Cerebellar nuclear complex (tissue), 1 donor: ENCODE results near the gene FRMD4A.
"Not testable (repeated sequence)": the region's sequence is repeated elsewhere in the genome, so short reads cannot be mapped to it uniquely, and the experiment has no call there.

Experiments used
- DNase-seq, 2 experiments: peaks; one replicate each; lab custom pipeline; 2025; lab: John Stamatoyannopoulos, UW

Gene FRMD4A

DNA sequence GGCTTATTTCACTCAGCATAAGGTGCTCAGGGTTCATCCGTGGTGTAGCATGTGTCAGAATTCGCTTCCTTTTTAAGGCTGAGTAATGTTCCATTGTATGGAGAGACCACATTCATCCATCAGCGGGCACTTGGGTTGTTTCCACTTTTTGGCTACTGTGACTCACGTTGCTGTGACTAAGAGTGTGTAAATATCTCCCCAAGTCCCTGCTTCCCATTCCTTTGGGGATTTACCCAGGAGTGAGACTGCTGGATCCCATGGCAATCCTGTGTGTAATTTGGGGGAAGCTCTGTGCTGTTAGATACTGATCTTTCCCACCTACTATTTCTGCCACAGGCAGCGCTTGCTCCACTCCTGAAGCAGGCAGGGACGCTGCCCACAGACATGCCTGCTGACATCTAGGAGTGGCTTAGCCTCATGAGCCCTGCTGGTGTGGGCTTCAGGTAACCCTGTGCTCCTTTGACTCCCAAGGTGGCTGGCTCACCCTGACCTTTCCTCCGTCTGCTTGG lies 346.0 kb downstream of the FRMD4A start:
- DNase-seq, result no peak

DNA sequence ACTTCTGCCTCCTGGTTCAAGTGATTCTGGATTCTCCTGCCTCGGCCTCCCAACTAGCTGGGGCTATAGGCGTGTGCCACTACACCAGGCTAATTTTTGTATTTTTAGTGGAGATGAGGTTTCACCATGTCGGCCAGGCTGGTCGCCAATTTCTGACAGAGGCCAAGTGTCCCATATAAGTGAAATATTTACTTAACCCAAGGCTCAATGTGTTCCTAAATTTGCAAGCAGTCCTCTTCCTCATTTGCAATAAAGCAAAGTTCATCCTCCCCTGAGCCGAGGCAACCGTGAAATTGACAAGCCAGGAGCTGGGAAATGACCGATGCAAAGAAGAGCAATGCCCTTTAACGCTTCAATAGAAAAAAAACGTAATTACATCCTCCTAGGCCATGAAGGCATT lies 347.7 kb downstream of the FRMD4A start:
- no peak for DNase-seq

DNA sequence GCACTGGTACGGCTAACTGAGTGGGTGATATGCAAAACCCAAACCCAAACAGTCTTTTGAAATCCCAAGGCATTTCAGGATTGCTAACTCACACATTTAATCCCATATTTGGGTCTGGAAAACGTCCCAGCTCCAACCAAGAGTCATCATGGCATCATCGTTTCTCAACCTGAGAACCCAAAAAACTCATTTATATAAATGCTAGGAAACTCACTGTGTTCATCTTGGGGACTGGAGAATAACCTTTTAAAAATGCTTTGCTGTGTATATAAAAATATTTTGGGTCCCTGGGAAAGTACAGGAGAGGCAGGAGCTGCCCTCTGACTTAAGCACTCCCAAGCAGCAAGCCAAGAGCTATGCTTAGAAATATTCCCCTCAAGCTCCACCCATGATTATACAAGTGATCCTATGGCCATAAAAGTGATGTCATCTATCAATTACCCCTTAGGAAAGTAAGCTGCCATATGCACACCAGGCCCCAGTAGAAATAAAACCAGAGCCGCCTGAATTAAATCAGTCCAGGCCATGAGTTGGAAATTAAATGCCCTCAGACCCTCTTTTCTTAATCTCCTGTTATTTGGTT lies 352.1 kb downstream of the FRMD4A start:
- DNase-seq, result no peak

DNA sequence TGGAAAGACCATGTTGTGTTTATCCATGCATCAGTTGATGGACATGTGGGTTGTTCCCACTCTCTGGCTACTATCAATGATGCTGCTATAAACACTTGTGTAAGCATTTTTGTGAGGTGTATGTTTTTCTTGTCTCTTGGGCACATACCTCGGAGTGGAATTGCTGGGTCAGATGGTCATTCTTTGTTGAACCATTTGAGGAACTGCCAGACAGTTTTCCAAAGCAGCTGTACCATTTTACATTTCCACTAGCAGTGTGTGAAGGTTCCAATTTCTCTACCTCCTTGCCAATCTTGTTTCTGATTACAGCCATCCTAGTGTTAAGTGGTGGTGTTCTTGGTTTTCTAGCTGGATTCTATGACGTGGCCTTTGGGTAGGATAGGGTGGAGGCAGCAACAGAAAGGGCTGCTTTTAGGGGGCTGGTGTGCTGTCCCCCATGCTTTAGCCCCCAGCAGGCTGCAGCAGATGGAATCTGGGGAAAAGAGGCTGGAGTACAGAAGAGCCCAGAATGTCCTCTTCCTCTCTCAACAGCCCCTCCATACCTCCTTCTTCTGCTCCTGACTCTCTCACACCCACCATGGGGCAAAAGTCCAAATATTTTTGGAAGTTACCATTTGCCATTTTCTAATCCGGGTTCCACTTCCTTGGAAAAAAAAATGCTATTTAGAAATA lies 352.7 kb downstream of the FRMD4A start:
- no peak for DNase-seq

DNA sequence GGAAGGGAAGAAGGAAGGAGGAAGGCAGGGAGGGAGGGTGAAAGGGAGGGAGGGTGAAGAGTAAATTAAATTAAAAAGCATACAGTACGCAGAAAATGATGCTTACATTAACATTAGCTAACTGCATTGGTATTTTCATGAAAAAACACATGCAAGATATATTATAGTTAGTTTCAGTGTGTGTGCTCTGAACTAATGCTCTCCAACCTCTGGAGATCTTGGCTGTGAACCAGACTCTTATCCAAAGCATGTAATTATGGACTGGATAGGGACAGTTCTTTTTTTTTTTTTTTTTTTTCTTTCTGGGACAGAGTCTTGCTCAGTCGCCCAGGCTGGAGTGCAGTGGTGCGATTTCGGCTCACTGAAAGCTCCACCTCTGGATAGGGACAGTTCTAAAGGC lies 357.0 kb downstream of the FRMD4A start:
- no peak for DNase-seq

DNA sequence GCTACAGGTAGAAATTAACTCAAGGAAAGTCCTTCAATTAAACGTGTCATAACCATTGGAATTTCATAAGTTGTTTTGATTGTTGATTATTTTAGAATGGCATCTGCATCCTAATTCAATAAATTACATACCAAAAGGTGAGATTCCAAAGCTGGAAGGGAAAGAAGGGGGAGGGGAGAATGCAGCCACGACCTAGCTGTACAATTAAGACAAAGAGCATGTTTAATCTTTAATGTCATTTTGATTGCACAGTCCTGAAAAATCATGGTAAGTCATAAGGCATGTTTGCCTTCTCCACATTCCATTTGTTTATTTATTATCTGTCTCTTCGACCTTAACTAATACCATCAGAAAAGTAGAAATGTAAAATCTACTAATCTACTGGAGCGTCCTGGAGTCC lies 358.1 kb downstream of the FRMD4A start:
- DNase-seq, result no peak

DNA sequence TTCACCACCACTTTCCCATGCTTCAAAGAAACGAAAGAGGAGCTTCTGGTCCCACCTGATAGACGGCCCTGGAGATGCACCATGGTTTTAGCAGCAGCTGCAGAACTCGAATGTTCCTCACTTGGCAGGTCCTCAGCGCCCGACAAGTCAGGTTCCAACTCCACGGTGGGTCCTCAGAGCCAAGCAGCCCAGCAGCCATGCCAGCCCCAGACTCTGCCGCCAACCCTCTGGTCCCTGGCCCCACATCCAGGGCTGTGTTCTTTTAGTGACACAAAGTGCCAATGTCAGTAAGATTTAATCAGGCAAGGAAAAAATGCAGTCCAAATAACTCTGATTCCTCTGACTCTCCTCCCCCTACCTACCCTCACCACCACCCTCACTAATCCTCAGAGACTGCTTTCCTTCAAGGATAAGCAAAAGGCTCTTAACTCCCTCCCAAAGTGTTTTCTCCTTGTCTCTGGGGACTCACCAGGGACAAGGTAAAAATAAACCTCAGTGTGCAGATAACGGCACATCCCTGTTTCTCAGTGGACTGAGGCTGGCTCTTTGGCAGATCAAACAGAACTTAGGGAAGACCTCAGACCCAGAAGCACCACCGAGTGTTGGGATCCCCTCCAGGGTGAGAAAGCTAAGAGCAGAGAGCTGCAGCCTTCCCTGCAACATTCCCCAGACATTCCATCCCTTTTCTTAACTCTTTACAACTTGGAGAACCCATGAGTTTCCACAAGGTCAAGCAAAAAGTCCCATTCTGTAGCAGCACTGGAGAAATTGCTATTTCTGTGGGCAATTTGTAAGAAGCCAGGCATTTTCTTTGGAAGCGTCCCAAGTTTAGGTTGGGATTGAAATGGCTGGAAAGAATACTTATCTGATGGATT lies 358.9 kb downstream of the FRMD4A start:
- DNase-seq, result no peak

DNA sequence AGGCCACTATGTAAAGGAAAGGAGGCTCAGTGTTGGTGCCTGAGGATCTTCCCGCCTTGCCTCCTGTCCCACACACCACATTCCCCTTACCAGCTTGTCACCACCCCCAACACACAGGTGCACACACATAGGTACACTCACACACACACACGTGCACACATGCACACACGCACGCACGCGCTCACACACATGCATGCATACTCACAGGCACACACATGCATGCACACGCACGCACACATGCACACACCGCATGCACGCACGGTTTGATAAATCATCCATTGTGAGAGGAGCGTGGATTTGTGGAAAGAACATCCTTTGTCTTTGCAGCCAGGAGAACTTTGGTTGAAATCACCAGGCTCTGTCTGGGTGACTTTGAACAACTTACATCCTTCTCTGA lies 359.8 kb downstream of the FRMD4A start:
- no peak for DNase-seq

DNA sequence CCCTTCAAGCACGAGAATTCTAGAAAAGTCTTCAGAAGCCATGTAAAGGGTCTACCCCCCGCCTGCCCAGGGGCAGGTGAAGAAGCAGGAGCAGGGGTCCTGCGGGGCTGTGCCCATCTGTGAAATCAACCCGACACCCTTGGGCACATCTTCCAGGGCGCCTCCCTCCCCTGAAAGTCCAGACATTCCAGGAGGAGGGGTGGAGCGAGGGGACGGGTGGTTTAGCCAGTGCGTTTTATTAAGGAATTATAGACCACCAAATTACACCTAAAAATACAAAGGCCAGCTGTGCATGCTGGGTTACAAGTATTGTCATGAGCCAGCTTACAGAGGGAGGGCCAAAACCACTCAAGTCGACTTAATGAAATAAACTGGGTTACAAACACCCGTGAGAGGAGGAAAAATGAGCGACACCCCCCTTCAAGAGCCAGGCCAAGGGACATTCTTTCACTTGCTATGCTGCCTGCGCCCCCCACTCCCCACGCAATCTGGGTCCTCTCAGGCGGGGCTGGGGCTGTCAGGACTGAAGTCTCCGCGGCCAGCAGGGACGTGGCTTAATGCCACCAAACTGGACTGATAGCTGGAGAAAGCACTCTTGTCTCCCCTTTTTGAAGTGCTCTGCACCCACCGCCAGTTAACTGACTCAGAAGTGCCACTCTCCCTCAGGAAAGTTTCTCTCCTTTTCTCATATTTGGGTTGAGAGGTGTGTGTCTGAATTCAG lies 360.3 kb downstream of the FRMD4A start:
- DNase-seq, result no peak

DNA sequence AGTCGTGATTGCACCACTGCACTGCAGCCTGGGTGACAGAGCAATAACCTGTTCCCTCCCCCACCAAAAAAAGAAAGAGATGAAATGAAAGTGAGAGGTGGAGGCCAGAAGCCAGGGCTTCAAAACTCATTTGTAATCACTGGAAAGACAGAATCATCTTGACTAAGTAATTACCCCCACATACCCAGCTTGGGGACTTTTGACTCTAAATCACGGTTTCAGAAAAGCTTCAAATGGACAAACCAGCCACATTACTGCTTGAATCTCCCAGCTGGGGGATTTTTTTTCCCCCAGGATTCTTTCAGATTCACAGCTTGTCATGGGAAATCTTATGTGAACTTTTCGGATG lies 361.0 kb downstream of the FRMD4A start:
- DNase-seq, result no peak

DNA sequence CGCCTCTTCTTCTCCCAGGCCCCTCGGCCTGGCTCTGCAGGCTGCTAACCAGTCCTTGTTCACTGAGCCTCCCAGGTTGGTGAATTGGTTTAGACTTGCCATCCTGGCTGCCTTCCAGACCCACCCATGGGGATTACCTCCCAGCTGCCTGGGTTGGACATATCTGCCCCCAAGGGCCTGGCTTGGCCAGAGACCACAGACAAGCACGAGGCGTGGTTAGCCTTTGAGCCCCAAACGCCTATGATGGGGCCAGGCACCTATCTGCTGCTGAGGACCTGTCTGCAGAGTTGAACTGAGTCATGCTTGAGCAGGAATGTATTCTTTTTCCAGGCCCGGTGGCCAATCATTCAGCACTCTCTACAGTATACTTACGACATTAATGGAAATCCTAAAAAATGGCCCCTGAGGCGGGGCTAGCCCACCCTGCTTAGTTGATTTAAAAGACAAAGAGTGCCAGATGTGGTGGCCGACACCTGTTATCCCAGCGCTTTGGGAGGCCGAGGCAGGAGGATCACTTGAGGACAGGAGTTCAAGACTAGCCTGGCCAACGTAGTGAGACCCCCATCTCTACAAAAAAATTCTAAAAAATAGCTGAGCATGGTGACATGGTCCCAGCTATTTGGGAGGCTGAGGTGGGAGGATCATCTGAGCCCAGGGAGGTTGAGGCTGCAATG lies 361.5 kb downstream of the FRMD4A start:
- DNase-seq, result no peak

DNA sequence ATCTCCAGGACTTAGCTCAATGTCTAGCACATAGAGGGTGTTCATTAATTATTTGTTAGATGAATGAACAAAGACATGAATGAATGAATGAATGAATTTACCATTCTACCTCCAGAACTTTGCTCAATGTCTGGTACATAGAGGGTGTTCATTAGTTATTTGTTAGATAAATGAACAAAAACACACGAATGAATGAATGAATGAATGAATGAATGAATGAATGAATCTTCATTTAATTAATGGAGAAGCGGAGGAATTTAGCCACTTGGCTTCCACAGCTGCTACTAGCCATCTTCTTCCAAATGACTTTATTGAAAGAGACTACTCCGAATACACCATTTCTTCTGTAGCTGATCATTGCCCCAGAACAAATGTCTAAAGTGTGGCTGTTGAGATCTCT lies 368.9 kb downstream of the FRMD4A start:
- no peak for DNase-seq

DNA sequence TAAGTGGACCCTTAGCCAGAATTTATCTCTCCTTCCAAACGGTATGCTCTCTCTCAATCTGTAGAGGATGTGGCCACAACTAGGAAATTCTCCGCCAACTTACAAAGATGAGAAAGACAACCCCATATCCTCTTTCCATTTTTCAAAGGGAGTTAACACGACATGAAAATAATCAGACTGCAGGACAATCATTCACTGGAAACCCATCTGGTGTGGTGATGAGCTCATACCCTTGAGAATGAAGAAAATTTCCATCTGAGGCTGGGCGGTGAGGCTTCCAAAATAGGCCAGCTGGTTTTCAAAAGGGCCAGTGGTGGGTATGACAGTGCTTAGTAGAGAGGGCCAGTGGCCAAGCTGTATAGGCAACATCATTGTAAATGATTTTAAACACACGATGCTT lies 369.6 kb downstream of the FRMD4A start:
- DNase-seq, result no peak

DNA sequence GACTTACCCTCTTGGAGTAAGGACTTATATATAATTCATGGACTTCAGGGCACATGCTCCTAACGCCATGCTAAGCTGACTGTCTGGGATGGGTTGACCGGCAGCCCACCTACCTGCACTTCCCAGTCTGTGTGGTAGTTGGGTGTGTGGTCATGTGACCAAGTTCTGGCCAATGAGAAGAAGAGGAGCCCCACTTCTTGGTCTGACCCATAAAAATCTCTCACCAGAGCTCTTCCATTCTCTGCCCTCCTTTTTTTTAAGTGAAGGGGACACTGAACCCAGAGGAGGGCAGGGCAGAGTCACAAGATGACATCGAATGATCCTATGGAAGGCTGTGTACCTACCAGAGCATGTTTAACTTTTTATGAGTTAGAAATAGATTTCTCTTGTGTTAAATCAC lies 370.1 kb downstream of the FRMD4A start:
- no peak for DNase-seq

DNA sequence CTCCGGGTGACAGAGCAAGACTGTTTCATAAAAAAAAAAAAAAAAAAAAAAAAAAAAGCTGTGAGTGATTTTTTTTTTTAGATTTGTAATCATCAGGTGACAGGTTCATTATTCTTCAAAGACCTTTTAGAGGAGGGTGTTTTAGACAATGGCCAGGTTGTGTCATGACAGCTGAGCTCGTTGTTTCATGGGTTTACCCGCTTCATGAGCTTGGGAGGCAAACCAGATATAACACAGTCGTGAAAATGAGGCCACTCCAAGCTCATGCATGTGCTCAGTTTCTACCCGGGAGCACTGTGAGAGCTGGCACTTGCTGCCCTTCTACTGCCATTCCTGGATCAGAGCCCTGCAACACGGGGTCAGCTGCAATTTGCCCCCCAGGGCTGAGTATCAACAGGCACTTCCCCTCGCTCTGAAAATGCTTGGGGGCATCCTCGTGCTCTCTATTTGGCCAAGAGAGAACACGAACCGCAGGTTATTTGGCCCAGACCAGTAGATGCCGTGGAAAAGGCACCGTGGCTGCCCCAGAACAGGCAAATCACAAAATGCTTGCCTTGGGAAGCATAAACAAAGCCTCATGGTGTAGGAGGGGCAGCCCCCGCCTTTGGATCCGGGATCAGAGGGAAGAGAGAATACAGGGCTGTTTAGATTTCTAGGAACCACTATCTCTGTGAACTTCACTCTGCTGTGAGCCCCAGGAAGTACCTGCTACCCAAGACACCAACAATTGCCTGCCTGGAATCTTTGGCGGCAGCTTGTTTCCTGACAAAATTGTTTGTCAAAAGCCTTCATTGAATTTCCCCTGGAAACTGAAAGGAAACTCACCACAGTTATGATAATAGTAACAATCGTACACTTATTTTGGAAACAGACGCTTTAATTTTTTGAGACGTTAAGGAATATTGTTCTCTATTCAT lies 371.0 kb downstream of the FRMD4A start:
- DNase-seq, result no peak

DNA sequence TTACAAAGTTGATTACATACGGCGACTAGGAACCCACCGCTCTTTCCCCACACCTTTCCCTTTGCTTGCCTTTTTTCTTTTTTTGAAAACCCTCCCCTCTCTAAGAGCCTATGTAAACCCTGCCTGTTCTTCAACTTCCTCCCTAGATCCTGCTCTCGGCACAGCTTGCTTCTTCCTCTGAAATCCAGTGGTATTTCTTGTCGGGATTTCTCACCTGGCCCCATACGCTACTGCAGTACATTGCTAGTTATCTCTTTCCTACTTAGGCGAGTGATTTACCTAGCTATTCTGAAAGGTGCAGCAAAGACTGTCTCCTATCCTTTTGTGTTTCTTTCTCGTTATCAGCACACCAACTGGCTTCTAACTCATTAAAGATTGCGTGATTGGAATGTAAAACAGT lies 372.9 kb downstream of the FRMD4A start:
- no peak for DNase-seq

DNA sequence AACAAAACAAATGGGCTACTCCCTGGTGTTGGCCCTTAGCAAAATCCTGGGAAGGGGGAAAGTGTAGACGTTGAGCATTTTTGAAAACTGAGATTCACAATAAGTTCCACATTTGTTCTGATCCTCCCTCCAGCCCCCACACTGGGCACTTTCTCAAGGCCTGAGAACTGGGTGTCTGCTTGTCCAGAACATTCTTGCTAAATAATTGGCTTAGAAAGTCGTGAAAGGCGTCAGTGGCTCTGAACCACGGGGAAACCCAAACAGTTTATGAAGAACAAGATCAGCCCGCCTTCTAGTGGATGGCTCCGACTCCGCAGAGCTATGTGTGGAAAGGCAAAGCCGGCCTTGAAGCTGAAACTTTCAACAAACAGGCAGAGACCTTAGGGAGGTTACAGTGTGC lies 373.9 kb downstream of the FRMD4A start:
- DNase-seq, result no peak

DNA sequence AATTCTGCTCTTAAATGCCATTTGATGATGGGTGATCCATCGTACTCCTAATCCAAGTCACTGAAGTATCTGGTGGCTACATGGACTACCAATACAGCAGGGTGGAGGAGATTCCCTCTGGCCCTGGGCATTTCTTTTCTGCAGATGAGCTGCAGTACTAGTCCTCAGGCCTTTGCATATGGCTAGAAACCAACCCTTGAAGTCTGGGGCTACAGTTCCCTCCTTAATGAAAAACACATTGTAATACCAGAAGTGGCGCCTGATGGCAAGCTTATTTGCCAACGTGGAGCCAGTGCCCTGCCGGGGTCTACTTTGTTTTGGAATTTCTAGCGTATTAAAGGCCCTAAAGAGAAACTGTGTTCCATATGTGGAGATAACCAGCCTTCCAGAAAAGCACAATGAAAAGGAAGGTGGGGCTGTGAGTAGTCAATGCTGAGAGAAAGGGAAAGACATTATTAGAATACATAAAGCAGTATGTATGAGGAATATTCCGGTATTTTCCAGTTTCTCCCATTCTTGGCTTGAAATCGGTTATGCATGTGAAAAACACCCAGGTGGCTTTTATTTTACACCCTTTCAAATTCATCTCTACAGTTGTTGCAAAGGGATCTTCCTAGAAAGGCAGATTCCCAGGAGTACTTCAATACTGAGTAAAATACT lies 375.2 kb downstream of the FRMD4A start:
- DNase-seq, result no peak

DNA sequence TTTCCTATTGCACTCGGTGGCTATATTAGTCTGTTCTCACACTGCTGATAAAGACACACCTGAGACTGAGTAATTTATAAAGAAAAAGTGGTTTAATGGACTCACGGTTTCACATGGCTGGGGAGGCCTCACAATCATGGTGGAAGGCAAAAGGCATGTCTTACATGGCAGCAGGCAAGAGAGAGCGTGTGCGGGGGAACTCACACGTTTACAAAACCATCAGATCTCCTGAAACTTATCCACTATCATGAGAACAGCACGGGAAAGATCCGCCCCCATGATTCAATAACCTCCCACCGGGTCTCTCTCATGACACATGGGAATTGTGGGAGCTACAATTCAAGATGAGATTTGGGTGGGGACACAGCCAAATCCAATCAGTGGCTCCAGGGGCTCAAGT lies 376.5 kb downstream of the FRMD4A start:
- not testable (repeated sequence) for DNase-seq

DNA sequence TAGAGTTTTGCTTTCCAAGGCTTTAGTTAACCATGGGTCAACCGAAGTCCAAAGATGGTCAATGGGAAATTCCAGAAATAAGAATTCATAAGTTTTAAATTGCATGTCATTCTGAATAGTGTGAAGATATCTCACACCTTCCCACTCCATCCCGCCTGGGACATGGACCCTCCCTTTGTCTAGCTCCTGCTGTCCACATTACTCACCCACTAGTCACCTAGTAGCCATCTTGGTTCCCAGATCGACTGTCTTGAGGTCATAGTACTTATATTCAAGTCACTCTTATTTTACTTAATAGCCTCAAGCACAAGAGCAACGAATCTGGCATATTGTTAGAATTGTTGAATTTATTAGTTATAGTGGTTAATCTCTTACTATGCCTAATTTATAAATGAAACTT lies 377.4 kb downstream of the FRMD4A start:
- DNase-seq, result no peak
